Calu3 (cell line): ENCODE measurements around the gene SH3RF3. TPM values are rescaled to one million over a fixed set of nuclear protein-coding genes. Genes with fewer than 3 reads are reported as not detected.

Experiments used
- BruUV-seq: library from RNA; stranded (reverse); fragments of 400-500 nt; replicated peaks from 2 replicates; lab custom pipeline; 2021; lab: Mats Ljungman, UMichigan
- CTCF ChIA-PET: fragments of 300-600 bp; sonication (Branson Sonifier 250); formaldehyde crosslinking; loops from one replicate; lab custom pipeline; 2022; ENCODE audit warnings: antibody characterized with exemption; lab: Charles Lee
- DNase-seq: peaks from one replicate; pipeline ENCODE4 v3.0.0; 2022
- H3K27ac Mint-ChIP-seq: one replicate; pipeline ENCODE4 v1.8.0; 2022; ENCODE audit warnings: mixed read lengths; ENCODE audit not compliant: unreplicated experiment
- H3K27me3 Mint-ChIP-seq: one replicate; pipeline ENCODE4 v1.8.0; 2022; ENCODE audit warnings: mixed read lengths; ENCODE audit not compliant: unreplicated experiment
- H3K36me3 Mint-ChIP-seq: one replicate; pipeline ENCODE4 v1.8.0; 2022; ENCODE audit warnings: mild to moderate bottlenecking, moderate library complexity, mixed read lengths; ENCODE audit not compliant: insufficient read depth, unreplicated experiment
- H3K4me1 Mint-ChIP-seq: one replicate; pipeline ENCODE4 v1.8.0; 2022; ENCODE audit warnings: mild to moderate bottlenecking, low read depth, mixed read lengths; ENCODE audit not compliant: unreplicated experiment
- H3K4me3 Mint-ChIP-seq: one replicate; pipeline ENCODE4 v1.8.0; 2022; ENCODE audit warnings: mild to moderate bottlenecking, low read depth, moderate library complexity, mixed read lengths; ENCODE audit not compliant: unreplicated experiment
- H3K9me3 Mint-ChIP-seq: one replicate; pipeline ENCODE4 v1.8.0; 2022; ENCODE audit warnings: low read depth, mixed read lengths; ENCODE audit not compliant: unreplicated experiment
- intact Hi-C: fragments of 100-400 bp; cut with micrococcal nuclease; formaldehyde crosslinking; loops from one replicate; pipeline ENCODE4 v1.10.0; 2022; ENCODE audit not compliant: unreplicated experiment
- total RNA-seq: library from RNA; stranded (reverse); gene quantifications from 2 replicates; pipeline ENCODE4 v1.2.3, GENCODE V29; 2022
- TF ChIP-seq, protein P1 (sequence below): fragments of 200-600 bp; IDR thresholded peaks from one replicate; pipeline ENCODE4 v1.8.0; 2022; ENCODE audit warnings: antibody characterized with exemption; ENCODE audit not compliant: unreplicated experiment

SH3RF3 gene
- total RNA-seq, 1 experiment from 2014 or later = 0.17 TPM

DNA sequence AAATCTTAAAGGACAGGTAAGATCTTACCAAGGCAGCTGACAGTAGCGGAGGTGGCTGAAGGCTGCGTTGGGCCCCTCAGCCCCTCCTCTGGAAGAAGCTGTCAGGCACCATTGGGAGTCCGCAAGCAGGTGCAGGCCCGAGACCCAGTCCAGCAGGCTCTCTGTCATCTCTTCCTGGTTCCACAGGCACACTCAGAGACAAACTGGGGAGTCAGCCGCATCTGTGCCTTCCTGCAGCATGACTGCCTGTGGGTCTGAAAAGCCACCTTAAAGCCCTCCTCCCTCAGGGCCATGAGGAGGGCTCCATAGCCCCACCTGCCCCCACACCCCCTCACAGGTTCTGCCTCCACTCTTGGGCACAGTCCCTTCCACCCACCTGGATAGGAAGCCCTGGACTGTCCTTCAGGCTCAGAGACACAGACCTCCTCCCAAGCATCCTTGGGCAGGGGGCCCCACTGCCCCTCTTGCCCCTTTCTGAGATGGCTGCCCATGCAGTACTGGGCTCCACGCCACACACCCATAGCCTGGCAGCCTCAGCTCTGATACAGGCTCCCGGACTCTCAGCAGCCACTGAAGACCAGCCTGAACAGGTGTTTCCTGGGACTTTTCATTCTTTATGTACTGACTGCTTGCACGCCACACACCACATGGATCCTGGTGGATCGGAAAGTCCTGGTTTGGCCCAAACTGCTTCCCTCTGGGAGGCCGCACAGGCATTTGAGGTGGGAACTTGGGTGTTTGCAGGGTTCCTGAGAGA is 245.0 kb downstream of the SH3RF3 start:
- H3K4me3 Mint-ChIP-seq = no peak overlapping the region
- peaks cover 94% of the 10 kb centered on the region for H3K27me3 Mint-ChIP-seq
- no peaks in the 10 kb centered on the region for H3K4me1 Mint-ChIP-seq
- CTCF ChIA-PET = no interaction called here
- no peaks in the 10 kb centered on the region for H3K9me3 Mint-ChIP-seq
- TF ChIP-seq, protein P1, sequence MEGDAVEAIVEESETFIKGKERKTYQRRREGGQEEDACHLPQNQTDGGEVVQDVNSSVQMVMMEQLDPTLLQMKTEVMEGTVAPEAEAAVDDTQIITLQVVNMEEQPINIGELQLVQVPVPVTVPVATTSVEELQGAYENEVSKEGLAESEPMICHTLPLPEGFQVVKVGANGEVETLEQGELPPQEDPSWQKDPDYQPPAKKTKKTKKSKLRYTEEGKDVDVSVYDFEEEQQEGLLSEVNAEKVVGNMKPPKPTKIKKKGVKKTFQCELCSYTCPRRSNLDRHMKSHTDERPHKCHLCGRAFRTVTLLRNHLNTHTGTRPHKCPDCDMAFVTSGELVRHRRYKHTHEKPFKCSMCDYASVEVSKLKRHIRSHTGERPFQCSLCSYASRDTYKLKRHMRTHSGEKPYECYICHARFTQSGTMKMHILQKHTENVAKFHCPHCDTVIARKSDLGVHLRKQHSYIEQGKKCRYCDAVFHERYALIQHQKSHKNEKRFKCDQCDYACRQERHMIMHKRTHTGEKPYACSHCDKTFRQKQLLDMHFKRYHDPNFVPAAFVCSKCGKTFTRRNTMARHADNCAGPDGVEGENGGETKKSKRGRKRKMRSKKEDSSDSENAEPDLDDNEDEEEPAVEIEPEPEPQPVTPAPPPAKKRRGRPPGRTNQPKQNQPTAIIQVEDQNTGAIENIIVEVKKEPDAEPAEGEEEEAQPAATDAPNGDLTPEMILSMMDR = no peak
- no TSS peak for BruUV-seq
- no peak for DNase-seq
- H3K36me3 Mint-ChIP-seq = no peaks in the 10 kb centered on the region
- intact Hi-C loops = no loop called here
- no peak overlapping the region for H3K27ac Mint-ChIP-seq

DNA sequence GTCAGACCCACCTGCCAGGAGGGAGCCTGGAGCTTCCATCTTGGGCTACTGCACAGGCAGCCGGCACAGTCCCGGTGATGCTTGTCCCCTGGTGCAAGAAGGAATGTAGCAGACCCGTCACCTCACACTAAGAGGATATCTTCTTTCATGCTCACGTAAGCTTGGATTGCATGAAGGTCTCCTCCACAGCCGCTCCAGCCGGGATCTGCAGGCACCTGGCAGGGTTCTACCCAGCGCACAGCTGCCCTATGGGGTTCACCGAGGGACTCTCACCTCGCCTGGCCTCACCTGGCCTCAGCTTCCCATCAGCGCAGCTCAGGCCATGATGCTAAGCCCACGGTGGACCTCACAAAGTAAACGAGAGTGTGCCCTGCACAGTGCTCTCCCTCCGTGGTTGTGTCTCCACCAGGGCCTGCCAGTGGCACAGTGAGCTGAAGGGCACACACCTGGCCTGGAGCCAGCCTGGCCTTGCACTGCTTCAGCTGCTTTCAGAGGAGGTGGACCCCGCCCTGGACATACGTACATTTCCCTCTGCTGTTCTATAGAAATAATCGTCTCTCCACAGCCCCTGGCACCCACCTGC is 245.6 kb downstream of the SH3RF3 start:
- CTCF ChIA-PET = no interaction called here
- Mint-ChIP-seq H3K4me1 (no peaks in the 10 kb centered on the region), H3K9me3 (no peaks in the 10 kb centered on the region), H3K27ac (no peak overlapping the region), H3K27me3 (peaks cover 100% of the 10 kb centered on the region), H3K4me3 (no peak overlapping the region), H3K36me3 (no peaks in the 10 kb centered on the region)
- DNase-seq = no peak
- TF ChIP-seq, protein P1 = no peak
- no TSS peak for BruUV-seq
- intact Hi-C loops = no loop called here

DNA sequence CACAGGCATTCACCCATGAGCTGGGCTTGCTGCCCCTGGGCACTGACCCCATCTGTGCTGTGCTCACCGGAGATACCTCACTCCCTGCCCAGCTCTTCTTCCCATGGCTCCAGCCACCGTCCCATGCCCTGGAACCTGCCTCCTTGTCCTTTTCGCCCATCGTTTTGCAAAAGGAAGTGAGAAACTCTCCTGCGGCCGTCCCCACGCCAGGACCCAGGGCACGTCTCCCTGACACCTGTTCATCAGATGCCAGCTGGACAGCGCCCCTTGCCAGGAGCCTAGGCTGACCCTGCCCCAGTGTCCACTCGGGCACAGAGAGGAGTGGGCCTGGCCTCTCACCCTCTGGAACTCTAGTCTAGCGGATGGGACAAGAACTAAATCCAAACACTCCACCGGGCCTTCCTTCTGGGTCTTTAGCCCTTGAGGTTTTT is 246.1 kb downstream of the SH3RF3 start:
- TF ChIP-seq, protein P1 = no peak
- H3K27me3 Mint-ChIP-seq = peaks cover 100% of the 10 kb centered on the region
- H3K36me3 Mint-ChIP-seq = no peaks in the 10 kb centered on the region
- no TSS peak for BruUV-seq
- CTCF ChIA-PET = no interaction called here
- H3K9me3 Mint-ChIP-seq = no peaks in the 10 kb centered on the region
- no peak overlapping the region for H3K27ac Mint-ChIP-seq
- no peaks in the 10 kb centered on the region for H3K4me1 Mint-ChIP-seq
- H3K4me3 Mint-ChIP-seq = no peak overlapping the region
- intact Hi-C loops = no loop called here
- DNase-seq = no peak

DNA sequence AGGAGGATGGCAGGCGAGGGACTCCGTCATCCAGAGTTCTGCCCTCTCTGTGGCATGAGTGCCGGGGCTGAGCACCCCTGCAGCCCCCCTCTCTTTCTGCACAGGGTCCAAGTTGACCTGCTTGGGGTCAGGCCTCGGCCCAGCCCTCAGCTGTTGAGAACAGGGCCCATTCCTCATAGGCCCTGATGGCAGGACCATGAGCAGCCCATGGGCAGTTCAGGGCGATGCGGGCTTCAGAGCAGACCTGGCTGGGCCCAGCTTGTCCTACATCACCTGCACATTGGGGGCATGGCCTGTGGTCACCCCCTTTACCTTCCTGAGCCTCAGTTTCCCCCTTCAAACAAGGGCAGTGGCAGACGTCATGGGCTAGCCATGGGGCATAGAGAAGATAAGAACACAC is 246.7 kb downstream of the SH3RF3 start:
- no peak overlapping the region for H3K27ac Mint-ChIP-seq
- no peaks in the 10 kb centered on the region for H3K4me1 Mint-ChIP-seq
- no peak for DNase-seq
- no TSS peak for BruUV-seq
- H3K36me3 Mint-ChIP-seq = no peaks in the 10 kb centered on the region
- H3K9me3 Mint-ChIP-seq = no peaks in the 10 kb centered on the region
- H3K27me3 Mint-ChIP-seq = peaks cover 100% of the 10 kb centered on the region
- TF ChIP-seq, protein P1 = no peak
- CTCF ChIA-PET = no interaction called here
- intact Hi-C loops = no loop called here
- H3K4me3 Mint-ChIP-seq = no peak overlapping the region
